WTC11 (cell line): Measurements from ENCODE around the gene TREM1. TPM values are rescaled to one million over a fixed set of nuclear protein-coding genes. Genes with fewer than 3 reads are reported as not detected.

Experiments
- ATAC-seq: fragments of 200-7000 bp; cut with Tn5 transposase; 2 replicates; pipeline ENCODE4 v1.10.0; 2021; ENCODE audit warnings: mild to moderate bottlenecking, moderate library complexity
- CTCF ChIA-PET: fragments of 300-600 bp; sonication (Branson Sonifier 250); formaldehyde crosslinking; loops from one replicate; lab custom pipeline; 2021; ENCODE audit warnings: antibody characterized with exemption; lab: Charles Lee
- POLR2A ChIA-PET: fragments of 350-600 bp; sonication (Branson Sonifier 250); formaldehyde crosslinking; loops from one replicate; lab custom pipeline; 2021; ENCODE audit warnings: antibody characterized with exemption; lab: Charles Lee
- DNase-seq: peaks from one replicate; pipeline ENCODE4 v3.0.0; 2021; ENCODE audit warnings: low spot score
- H3K27ac Mint-ChIP-seq: 2 replicates; pipeline ENCODE4 v1.8.0; 2021; ENCODE audit warnings: mixed read lengths
- H3K27me3 Mint-ChIP-seq: 2 replicates; pipeline ENCODE4 v1.8.0; 2021; ENCODE audit warnings: low read depth, mild to moderate bottlenecking, moderate library complexity, mixed read lengths
- H3K36me3 Mint-ChIP-seq: 2 replicates; pipeline ENCODE4 v1.8.0; 2021; ENCODE audit warnings: mixed read lengths
- H3K4me1 Mint-ChIP-seq: 2 replicates; pipeline ENCODE4 v1.8.0; 2022; ENCODE audit warnings: mixed read lengths
- H3K4me3 Mint-ChIP-seq: 2 replicates; pipeline ENCODE4 v1.8.0; 2021; ENCODE audit warnings: mild to moderate bottlenecking, moderate library complexity, mixed read lengths
- H3K9me3 Mint-ChIP-seq: 2 replicates; pipeline ENCODE4 v1.8.0; 2021; ENCODE audit warnings: mixed read lengths
- ATF2 ChIP-seq: sonication (generic); formaldehyde crosslinking; IDR thresholded peaks from 2 replicates; pipeline ENCODE4 v1.8.1; 2022; ENCODE audit warnings: low read depth, missing genetic modification reagents, borderline replicate concordance
- ATF6 ChIP-seq: sonication (generic); formaldehyde crosslinking; IDR thresholded peaks from 2 replicates; pipeline ENCODE4 v1.8.1; 2023; ENCODE audit warnings: mild to moderate bottlenecking, missing genetic modification reagents
- CREM ChIP-seq: sonication (generic); formaldehyde crosslinking; IDR thresholded peaks from 2 replicates; pipeline ENCODE4 v1.8.1; 2022; ENCODE audit warnings: mild to moderate bottlenecking, missing genetic modification reagents, moderate library complexity
- E2F1 ChIP-seq: sonication (generic); formaldehyde crosslinking; IDR thresholded peaks from 2 replicates; pipeline ENCODE4 v1.8.0; 2022; ENCODE audit warnings: mild to moderate bottlenecking, missing genetic modification reagents
- E2F4 ChIP-seq: sonication (generic); formaldehyde crosslinking; IDR thresholded peaks from 2 replicates; pipeline ENCODE4 v1.8.1; 2022; ENCODE audit warnings: low read depth, mild to moderate bottlenecking, moderate library complexity, missing genetic modification reagents, borderline replicate concordance
- EMX1 ChIP-seq: fragments of 250-450 bp; sonication (Bioruptor Pico); IDR thresholded peaks from 2 replicates; pipeline ENCODE4 v1.8.0; 2021; ENCODE audit warnings: mild to moderate bottlenecking
- FOXJ3 ChIP-seq: sonication (generic); formaldehyde crosslinking; IDR thresholded peaks from 2 replicates; pipeline ENCODE4 v1.9.0; 2021; ENCODE audit warnings: missing genetic modification reagents, mild to moderate bottlenecking, borderline replicate concordance
- JAZF1 ChIP-seq: fragments of 250-450 bp; sonication (Bioruptor Pico); IDR thresholded peaks from 2 replicates; pipeline ENCODE4 v1.9.0; 2021; ENCODE audit warnings: moderate library complexity, mild to moderate bottlenecking, inconsistent platforms
- OVOL2 ChIP-seq: fragments of 250-450 bp; sonication (Bioruptor Pico); IDR thresholded peaks from 2 replicates; pipeline ENCODE4 v1.9.0; 2021; ENCODE audit warnings: mild to moderate bottlenecking, borderline replicate concordance
- PRDM15 ChIP-seq: sonication (generic); formaldehyde crosslinking; IDR thresholded peaks from 2 replicates; pipeline ENCODE4 v1.8.0; 2022; ENCODE audit warnings: missing genetic modification reagents
- PREB ChIP-seq: sonication (generic); formaldehyde crosslinking; IDR thresholded peaks from 2 replicates; pipeline ENCODE4 v1.8.1; 2022; ENCODE audit warnings: mild to moderate bottlenecking, missing genetic modification reagents, moderate library complexity, borderline replicate concordance
- USF2 ChIP-seq: sonication (generic); formaldehyde crosslinking; IDR thresholded peaks from 2 replicates; pipeline ENCODE4 v1.8.1; 2023; ENCODE audit warnings: mild to moderate bottlenecking, missing genetic modification reagents, moderate library complexity
- ZNF219 ChIP-seq: sonication (generic); formaldehyde crosslinking; IDR thresholded peaks from 2 replicates; pipeline ENCODE4 v1.8.0; 2023; ENCODE audit warnings: missing genetic modification reagents, mild to moderate bottlenecking, borderline replicate concordance
- ZNF263 ChIP-seq: sonication (generic); formaldehyde crosslinking; IDR thresholded peaks from 2 replicates; pipeline ENCODE4 v1.8.1; 2022; ENCODE audit warnings: low read depth, mild to moderate bottlenecking, moderate library complexity, missing genetic modification reagents
- ZNF396 ChIP-seq: fragments of 250-450 bp; sonication (Bioruptor Pico); IDR thresholded peaks from 2 replicates; pipeline ENCODE4 v1.8.0; 2021; ENCODE audit warnings: mild to moderate bottlenecking, moderate library complexity, borderline replicate concordance
- ZNF416 ChIP-seq: fragments of 250-450 bp; sonication (Bioruptor Pico); IDR thresholded peaks from 2 replicates; pipeline ENCODE4 v1.9.0; 2021; ENCODE audit warnings: mild to moderate bottlenecking, inconsistent platforms
- ZNF423 ChIP-seq: fragments of 250-450 bp; sonication (Bioruptor Pico); IDR thresholded peaks from 2 replicates; pipeline ENCODE4 v2.1.2; 2022; ENCODE audit warnings: mild to moderate bottlenecking, moderate library complexity
- ZNF425 ChIP-seq: fragments of 250-450 bp; sonication (Bioruptor Pico); conservative IDR thresholded peaks from 2 replicates; pipeline ENCODE4 v1.9.0; 2021; ENCODE audit warnings: mild to moderate bottlenecking
- total RNA-seq: library from RNA; stranded (reverse); gene quantifications from 3 replicates; pipeline ENCODE4 v1.2.3, GENCODE V29; 2021

Gene TREM1
- total RNA-seq, 1 experiment from 2014 or later, result not detected

- peaks cover 7% of the 10 kb centered on the region; the same call in 1 of the 2 replicates for H3K27me3 Mint-ChIP-seq
- no peaks in the 10 kb centered on the region for H3K36me3 Mint-ChIP-seq
- ChIA-PET POLR2A (no interaction called here), CTCF (interaction anchor here (0.5 to 4.1 kb wide), 14 partner anchors 13 to 234 kb away, joined by 3 to 14 read pairs (median 4); partner anchors contain the start of gene TREML4)
- H3K4me3 Mint-ChIP-seq, result no peak overlapping the region
- TF ChIP-seq ZNF423 (CRISPR knock-in tag) (no peak), OVOL2 (no peak), PRDM15 (CRISPR knock-in tag) (no peak), ZNF425 (CRISPR knock-in tag) (no peak), ATF2 (CRISPR knock-in tag) (no peak), ZNF396 (CRISPR knock-in tag) (no peak), ZNF219 (CRISPR knock-in tag) (no peak), JAZF1 (CRISPR knock-in tag) (no peak), ZNF416 (CRISPR knock-in tag) (no peak)
- no peak for DNase-seq
- no peaks in the 10 kb centered on the region for H3K9me3 Mint-ChIP-seq
- H3K27ac Mint-ChIP-seq, result no peak overlapping the region
- peak; percentile 36; the same call in 1 of the 2 replicates for ATAC-seq
- H3K4me1 Mint-ChIP-seq, result 0 out of 2 replicates have a peak, but pooled peaks cover 3% of the 10 kb centered on the region
These were observed 48.1 kb upstream of the TREM1 start for GRCh38 chr6:41334482-41335040.

- Mint-ChIP-seq H3K27me3 (peaks cover 7% of the 10 kb centered on the region), H3K9me3 (no peaks in the 10 kb centered on the region), H3K4me1 (0 out of 2 replicates have a peak, but pooled peaks cover 3% of the 10 kb centered on the region), H3K27ac (no peak overlapping the region), H3K4me3 (no peak overlapping the region), H3K36me3 (no peaks in the 10 kb centered on the region)
- no peak for DNase-seq
- ChIA-PET CTCF (interaction anchor here (0.6 to 4.1 kb wide), 8 partner anchors 13 to 269 kb away, joined by 3 to 14 read pairs (median 4); partner anchors contain the start of gene TREML4), POLR2A (no interaction called here)
- ATAC-seq, result no peak
- no peak for TF ChIP-seq USF2 (CRISPR knock-in tag)
- no peak for TF ChIP-seq ATF6 (CRISPR knock-in tag)
- no peak for TF ChIP-seq FOXJ3
- TF ChIP-seq ZNF263, result no peak
- no peak for TF ChIP-seq E2F1 (CRISPR knock-in tag)
- no peak for TF ChIP-seq PREB (CRISPR knock-in tag)
- TF ChIP-seq EMX1 (CRISPR knock-in tag), result no peak
- no peak for TF ChIP-seq CREM (CRISPR knock-in tag)
- TF ChIP-seq E2F4 (CRISPR knock-in tag), result no peak
These were observed 46.6 kb upstream of the TREM1 start for GRCh38 chr6:41332842-41333736.
